ENCODE data around the gene GGTLC3.
"Not testable (repeated sequence)": the region's sequence is repeated elsewhere in the genome, so short reads cannot be mapped to it uniquely, and the experiment has no call there.

Gene GGTLC3

DNA sequence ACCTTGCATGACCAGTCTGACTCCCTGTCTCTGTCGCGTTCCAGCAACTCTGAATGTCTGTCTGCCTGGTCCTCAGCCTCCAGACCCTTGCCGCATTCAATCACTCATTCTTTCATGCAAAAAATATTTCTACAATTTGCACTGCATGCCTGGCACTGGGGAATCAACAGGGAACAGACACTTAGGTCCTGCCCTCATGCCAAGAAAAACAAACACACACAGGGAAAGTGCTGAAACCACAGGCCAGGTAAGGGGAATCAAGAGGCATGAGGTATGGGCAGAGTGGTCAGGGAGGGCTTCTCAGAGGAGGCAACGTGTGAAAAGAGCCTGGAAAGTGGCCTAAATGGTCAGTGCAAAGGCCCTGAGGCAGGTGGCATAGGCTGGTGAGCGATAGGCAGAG lies at the start of gene GGTLC3:
TSS of gene GGTLC3 (minus strand) at position 101 of the 400 bp plus-strand sequence. CDS start 264 bp downstream, outside the sequence.
- DNase-seq = not testable (repeated sequence)

DNA sequence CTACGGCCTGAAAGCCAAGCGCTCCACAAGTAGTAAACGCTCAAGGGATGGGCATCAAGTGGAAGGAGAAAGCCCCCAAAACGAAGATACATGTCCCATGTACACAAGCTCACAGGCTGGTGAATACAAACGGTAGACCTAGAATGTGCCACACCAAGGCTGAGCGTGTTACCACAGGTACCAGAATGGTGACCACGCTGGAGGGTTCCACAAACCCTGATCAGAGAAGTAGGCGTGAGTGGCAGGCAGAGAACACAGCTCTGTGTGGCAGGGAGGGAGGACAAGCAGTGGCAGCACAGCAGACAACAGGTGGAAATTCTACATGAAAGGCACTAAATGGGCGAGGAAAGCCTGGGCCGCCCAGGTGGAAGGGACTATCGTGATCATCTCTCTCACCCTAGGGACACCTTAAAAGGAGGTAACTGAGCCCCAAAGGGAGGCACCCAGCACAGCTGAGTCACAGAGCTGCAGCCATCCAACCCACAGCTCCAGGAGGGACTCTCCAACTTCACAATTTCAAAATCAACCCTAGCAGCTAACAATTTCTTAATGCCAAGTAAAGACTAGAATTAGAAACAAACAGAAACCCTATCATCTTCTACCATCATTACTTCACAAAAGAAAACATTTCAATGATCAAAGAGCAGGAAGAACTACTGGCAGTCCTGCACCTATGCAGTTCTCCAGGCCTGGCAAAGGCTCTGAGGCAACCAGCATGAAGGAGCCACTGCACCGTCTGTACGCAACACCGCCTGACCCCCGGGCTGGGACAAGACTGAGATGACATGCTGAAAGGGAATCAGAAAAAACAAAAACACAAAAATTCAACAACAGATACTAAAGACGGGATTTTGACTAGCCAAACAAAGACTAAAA lies 42.4 kb upstream of the GGTLC3 start:
- DNase-seq = not testable (repeated sequence)

DNA sequence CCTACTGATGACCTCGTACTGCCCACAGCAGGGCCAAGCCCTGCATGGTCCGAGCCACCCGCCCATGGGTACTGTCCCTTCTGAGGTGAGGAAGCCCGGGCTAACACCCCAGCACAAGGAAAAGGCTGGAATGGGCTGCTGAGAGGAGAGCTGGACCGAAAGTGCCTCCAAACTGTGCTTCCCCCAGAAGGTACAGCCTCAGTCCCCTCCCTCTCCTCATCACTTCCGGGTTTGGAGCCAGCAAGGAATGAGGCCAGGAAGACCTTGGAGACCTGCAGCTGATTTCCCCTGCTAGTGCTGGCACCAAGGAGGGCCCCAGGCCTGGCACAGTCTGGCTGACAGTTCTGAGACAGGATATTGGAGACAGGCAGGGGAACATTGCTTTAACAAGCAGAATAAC lies 41.0 kb upstream of the GGTLC3 start:
- not testable (repeated sequence) for DNase-seq

DNA sequence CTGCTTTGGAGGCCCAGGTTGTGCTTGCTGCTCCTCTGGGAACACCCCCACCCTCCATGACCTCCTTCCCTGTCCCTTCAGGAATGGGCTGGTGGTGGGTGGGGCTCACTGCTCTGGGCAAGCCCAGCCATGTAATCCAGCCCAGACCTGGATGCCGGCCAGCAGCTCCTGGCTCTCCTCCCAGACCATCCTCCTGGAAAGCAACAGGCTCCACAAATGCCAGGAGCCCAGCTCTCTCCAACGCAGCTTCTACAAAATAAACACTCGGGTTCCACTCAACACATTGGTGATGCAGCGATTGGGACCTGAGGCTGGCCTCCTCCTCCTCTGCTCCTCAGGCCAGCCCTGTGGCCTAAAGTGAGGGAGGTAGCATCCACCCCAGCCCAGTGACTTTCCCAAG lies 40.6 kb upstream of the GGTLC3 start:
- not testable (repeated sequence) for DNase-seq

DNA sequence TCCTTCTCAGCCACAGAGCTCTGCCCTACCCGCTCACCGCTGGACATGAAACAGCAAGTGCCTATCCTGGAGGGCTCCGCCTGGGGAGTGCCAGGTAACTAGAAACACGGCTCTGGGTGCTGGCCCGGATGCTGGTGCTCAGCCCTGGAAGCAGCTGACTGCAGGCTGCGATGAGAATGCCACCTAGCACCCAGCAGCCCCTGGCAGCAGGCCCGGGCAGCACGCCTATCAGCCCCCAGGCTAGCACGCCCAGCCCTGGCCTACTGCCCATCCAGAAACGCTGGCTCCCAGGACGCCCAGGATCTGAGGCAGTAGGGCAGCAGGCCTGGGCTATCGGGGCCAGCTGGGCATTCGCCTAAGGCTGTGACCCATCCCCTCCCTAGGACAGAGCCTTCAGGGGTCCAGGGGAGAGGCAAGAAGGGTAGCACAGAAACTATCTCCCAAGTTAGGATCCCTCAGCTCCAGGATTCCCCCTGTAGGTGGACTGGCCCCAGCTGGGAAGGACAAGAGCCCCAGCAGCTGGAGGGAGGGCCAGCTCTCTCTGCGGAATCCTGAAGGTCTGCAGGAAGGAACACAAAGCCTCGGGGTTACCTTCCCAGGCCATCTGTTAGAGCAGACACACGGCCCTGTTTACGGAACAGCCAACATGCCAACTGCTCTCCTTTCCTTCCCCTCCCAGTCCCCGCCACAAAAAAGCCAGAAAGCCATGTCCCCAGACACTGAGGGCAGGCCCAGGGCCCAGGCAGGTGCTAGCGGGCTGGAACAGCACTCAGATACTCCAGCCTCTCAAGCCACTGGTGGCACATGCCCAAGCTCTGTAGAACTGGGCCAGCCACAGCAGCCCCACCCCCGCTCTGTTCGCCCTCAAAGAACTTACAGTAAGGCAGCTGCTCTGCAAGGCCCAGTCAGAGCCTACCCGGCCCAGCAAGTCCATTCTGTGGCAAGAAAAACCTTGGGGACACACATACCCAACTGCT lies 36.6 kb upstream of the GGTLC3 start:
- DNase-seq = not testable (repeated sequence)

DNA sequence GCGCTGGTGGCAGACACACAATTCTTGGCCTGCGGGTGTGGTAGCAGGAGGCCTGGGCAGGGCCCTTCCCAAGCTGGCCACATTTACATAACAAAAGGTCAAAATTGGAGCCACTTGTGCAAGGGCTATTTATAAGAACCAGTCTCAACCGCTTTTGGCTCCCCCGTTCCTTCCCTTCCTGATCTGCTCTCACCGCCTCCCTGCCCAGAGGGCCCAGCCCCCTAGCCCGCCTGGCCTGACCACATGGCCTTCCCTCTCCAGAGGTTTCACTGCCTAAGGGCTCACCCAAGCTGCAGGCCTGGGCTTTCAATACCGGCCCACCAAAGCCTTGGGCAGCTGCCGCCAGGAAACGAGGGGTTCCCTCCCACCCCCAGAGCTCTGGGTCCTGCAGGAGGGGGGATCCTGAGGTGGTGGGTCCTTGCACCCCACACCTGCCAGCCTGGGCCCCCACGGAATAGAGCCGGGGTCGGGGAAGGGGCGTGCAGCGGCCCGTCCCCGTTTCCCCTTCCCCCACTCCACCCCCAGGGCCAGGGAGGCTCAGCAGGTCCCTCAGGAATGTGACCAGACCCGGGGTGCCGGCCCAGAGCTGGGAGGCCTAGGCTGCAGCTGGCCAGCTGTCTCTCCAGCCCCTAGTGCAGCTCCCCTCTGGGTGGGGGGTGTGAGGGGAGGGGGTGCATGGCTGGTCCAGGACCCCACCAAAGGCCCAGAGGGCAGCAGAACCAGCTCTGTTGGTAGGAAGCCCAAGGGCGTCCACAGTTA lies 35.1 kb upstream of the GGTLC3 start:
- DNase-seq = not testable (repeated sequence)

DNA sequence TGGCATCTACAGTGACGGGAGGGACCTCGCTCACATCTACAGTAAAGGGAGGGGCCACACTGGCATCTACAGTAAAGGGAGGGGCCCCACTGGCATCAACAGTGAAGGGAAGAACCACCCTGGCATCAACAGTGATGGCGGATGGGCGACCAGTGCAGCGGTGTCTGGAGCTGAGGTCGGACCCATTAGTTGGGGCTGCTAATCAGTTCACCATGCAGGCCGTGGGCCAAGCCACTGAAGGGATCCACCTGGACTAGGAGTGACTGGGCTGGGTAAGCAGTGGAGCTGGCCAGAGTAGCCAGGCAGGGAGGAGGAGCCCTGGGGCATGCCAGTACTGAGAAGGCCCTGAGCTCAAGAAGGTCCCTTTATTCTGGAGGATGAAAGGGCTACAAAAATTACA lies 33.1 kb upstream of the GGTLC3 start:
- not testable (repeated sequence) for DNase-seq

DNA sequence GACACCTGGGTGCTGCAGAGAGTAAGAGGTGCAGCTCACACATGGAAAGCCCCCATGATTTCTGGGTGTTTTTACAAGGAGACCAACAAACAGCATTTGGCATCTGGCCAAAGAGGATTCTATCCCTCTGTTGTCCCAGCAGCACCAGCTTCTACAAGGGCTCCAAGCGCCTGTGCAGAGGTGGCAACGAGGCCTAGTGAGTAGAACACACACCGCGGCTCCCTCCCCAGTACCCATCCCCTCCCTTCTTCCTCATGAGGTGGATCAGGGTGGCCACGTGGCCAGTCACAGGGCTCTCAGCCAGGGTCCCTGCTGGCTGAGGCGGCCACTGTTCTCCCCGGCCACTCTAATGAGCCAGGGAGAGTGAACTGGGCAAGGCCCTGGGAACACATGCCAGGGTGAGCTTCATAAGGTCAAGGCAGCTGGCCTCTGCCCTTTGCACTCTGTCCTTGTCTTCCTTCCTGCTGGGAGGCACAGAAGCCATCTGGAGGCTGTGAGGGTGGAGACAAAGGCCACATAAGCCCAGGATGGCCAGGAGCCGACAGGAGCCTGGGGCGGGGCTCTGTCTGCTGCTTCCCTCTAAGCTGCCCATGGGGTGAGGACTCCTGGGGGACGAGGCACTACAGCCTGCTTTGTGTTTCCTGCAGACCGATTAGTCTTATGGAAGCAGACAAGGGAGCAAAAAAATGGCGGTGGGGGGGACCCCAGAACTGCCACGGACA lies 31.7 kb upstream of the GGTLC3 start:
- DNase-seq = not testable (repeated sequence)

DNA sequence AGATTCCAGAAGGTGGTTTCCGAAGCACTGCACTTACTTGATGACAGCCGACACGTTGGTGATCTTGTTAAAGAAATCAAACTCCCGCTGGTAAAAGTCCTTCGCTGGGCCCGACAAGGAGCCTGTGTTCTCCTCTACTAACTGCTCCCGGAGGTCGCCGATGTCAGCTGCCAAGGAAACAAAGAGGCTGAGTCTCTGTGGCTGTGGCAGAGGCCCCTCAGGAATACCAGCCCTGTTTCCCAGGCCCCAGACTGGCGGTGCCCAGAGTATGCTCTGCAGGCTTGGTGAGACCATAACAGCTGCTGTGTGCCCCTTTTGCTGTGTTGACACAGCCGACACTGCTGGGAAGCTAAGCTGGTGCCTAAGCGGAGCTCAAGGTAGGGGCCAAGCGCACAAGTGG lies 26.7 kb upstream of the GGTLC3 start:
- not testable (repeated sequence) for DNase-seq

DNA sequence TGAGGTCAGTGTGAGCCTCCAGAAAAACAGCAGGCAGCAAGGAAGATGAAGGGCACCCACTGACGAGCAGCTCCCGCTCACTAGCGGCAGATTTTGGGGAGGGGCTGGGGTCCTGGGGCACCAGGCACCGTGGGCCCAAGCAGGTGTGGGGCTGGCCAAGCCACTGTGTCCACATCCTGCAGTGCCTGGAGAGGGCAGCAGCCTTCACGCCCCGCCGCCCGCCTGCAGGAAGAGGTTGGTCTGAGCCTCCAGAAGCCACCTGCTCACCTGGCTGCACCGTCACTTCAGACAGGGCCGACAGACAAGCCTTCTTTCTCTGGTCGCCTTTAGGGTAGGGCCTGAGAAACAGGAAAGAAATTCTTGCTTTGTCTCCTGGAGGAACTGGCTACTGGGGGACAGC lies 25.4 kb upstream of the GGTLC3 start:
- not testable (repeated sequence) for DNase-seq

DNA sequence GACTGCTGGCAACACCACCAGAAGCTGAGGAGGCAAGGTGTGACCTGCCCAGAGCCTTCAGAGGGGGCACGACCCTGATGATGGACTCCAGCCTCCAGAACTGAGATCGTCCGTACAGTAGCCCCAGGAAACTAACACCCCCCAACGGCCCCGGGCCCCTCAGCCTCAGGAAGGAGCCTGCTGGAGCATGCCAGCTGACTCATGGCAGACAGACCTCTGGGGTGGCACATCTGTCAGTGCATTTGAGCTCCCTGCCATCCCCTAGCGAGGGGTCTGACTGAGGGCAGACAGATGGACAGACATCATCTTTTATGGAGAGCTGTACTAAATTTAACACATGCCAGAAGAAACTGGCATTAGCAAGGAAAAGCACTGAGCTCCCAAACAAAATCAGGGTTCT lies 22.0 kb upstream of the GGTLC3 start:
- not testable (repeated sequence) for DNase-seq

DNA sequence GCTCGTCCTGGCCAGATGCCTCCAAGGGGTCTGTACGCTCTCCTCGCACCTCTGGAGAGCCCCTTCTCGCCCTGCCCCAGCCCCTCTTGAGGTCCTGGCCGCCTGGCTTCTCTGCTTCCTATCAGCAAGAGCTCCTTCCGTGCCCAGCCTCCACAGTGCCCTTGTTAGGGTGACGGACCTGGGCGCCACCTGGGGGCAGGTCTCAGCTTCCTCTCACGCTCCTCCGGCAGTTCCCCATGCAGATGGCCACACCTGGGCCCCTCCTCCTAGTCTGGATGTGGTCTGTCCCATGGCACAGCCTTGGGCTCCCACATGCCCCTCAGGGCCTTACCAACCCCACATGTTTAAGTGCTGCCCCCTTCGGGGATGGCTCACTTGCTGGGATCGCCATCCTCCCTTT lies 16.4 kb upstream of the GGTLC3 start:
- DNase-seq = not testable (repeated sequence)

DNA sequence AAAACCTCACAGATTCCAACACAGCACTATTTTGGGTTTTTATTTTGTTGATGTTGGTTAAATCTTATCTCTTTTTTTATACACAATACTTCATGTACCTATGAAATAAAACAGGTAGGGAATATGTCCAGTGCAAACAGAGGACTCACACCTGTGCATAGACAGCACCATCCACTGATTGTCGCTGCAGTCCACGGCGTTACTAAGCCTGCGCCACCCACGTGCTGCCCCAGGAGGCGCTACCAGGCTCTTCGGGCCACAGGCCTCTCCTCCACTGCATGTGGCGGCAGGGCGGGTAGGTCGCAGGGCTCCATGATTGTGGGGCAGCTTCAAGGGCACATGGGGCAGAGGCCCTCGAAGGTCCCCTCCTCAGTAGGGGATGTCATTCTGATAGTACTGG lies 15.7 kb upstream of the GGTLC3 start:
- DNase-seq = not testable (repeated sequence)

DNA sequence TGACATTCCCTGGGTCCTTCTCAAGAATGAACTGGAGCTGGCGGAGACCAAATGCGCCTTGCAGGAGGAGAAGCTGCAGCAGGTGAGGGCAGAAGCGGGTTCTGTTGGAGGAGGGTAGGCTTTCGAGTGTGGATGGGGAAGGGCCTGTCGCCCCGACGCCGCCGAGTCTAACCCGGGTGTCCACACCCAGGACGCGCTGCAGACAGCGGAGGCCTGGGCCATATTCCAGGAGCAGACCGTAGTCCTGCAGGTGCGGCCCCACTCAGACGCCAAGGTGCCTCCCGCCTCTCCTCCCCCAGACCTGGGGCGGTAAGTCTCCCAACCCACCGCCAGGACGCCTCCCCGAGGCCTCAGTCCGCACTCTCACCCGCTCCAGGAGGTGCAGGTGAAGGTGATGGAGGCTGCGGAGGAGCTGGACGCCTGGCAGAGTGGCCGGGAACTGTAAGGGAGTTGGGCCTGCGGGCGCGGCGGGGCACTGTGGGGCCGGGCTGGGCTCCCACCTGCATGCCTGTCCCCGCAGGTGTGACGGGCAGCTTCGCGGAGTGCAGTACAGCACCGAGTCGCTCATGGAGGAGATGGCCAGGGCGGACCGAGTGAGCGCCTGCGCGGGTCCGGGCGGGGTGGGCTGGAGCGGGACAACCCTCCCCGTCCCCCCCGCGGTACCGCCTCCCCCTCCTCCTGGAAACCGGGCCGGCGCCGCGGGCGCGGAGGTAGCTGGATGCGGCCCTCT lies 11.6 kb upstream of the GGTLC3 start:
- peak in 1 of 2 donors; percentile 1 for DNase-seq

DNA sequence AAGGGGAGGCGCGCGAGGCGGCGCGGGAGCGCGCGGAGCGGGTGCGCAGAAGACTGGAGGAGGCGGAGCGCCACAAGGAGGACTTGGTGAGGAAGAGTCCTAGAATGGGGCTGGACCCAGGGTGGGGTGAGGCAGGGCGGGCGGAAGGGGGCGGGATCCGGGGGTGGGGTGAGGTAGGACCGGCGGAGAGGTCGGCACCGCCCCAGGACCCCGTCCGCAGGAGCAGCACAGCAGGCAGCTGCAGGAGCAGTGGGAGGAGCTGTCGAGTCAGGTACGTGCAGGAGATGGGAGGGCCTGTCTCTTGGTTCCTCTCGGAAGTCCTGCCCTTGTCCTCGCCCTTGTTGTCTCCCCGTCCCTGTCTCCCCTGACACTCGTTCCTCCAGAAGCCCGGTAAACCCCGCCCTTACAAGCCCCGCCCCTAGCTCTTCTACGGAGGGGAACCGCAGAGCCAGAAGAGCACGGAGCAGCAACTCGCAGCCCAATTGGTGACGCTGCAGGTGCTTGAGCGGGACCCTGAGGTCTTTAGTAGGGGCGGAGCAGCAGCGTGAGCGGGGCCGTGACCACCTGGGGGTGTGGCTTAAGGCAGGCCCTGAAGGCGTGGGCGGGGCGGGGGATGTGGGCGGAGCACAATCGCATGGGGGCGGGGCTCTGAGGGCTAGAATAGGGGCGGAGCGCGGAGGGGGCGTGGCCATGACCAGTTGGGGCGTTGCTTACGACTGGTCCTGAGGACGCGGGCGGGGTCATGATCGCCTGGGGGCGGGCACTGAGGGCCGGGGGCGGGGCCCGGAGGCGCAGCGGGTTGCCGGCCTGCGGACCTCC lies 10.8 kb upstream of the GGTLC3 start:
- DNase-seq = peak; percentile 93

DNA sequence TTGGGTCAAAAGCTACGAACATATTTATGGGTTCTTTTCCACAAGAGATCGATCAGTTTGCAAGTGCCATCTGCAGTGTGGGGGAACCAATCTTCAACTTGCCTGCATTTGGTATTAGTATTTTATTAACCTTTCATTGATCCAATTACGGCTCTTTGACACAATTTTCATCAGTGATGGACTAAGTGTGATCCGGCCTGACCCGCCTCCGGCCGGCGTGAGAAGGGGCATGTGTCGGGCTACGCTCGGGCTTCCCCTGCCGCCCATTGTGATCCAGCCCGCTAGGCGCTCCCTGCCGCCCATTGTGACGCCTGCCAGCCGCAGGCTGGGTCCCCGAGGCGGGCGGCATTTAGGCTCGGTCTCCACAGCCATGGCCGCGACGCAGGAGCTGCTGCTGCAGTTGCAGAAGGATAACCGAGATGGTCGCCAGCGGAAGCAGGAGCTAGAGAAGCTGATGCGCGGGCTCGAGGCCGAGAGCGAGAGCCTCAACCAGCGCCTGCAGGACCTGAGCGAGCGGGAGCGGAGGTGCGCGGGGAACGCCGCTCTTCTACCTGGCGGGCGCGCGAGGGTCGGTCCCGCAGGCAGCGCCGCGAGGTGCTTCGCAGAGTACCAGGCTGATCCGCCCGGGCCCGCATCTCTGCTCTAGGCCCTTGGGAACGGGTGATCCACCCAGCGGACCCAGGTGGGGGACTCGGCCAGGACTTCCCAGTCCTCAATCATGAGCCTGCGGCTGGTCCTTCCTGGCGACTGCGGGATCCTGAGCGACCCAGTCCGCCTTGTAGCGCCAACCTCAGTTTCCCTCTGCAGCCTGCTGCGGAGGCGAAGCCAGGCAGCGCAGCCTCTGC lies 10.0 kb upstream of the GGTLC3 start, which contains the start of gene TMEM191B:
TSS of gene TMEM191B (plus strand) at position 51 of the 845 bp plus-strand sequence. CDS start at position 230, 179 bp downstream.
- DNase-seq = not testable (repeated sequence)

DNA sequence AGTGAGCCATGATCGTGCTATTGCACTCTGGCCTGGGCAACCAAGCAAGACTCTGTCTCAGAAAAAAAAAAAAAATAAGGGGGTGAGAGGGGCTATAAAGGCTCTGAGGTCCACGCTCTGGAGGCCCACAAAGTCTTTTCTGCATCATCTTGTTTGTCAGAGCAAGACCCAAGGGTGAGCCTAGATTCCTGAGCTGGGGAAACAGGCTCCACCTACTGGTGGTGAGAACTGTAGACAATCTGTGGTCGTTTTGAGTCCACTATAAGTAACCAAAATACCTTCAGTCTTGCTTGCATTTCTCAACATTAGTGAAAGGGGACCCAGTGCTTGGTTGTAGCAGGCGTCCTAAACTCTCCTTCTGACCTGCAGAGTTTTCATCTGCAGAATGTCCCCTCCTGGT lies 5.4 kb upstream of the GGTLC3 start:
- not testable (repeated sequence) for DNase-seq

DNA sequence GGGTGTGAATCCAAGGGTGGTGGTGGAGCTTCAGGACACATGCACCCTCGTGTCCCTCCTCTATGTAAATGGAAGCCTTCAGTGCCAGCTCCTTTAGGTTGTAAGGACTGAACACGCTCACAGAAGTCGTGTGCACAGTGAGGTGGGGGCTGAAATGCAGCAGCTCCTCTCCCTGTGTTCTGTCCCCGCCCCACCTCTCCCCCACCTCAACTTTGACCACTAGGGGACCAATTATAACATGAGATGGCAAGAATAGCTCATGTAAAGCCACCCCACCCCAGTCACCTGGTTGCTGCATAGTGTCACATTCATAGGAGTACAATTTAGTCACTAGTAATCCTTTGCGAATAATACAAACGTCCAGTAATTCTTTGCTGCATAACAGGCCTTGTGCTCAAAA lies 4.8 kb upstream of the GGTLC3 start:
- DNase-seq = not testable (repeated sequence)

DNA sequence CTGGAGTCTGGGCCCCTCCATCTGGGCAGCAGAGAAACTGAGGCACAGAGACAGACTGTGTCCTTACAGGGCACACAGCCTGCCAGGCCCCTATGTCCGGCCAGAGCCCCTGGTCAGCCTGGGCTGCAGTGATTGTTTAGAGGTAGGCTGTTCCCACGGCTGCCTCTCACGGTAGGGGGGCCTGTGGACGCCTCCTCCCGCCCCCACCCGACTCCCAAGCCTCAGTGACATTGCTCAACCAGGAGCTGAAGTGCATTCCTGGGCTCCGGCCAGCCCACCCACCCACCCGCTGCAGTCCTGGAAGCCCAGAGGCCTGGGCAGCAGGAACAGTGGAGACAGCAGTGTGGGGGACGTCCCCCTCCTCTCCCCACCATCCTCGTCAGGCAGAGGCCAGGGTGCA lies 4.5 kb downstream of the GGTLC3 start:
- not testable (repeated sequence) for DNase-seq

All from stimulated activated CD4-positive, alpha-beta T cell treated with anti-CD3 and anti-CD28 coated beads, Interleukin-2, amount 100 ng/mL, for 24 hours (primary cell).